GM12878 (cell line): ENCODE measurements around the gene ACTA2. TPM values are rescaled to one million over a fixed set of nuclear protein-coding genes. Genes with fewer than 3 reads are reported as not detected.

Experiments
- CHD1 ChIP-seq: IDR thresholded peaks from 2 replicates; pipeline ENCODE4 v1.6.1; 2012; ENCODE audit warnings: low read depth, low read length, improper control_type of control experiment
- E2F8 ChIP-seq: fragments of 450-650 bp; IDR thresholded peaks from 2 replicates; pipeline ENCODE4 v1.6.1; 2018; ENCODE audit warnings: mild to moderate bottlenecking, low read depth, moderate library complexity; ENCODE audit not compliant: partially characterized antibody
- HDGF ChIP-seq: fragments of 450-650 bp; IDR thresholded peaks from 2 replicates; pipeline ENCODE4 v1.6.1; 2016; ENCODE audit warnings: antibody characterized with exemption
- IKZF1 ChIP-seq: fragments of 450-650 bp; conservative IDR thresholded peaks from 2 replicates; pipeline ENCODE4 v1.6.1; 2017; ENCODE audit warnings: antibody characterized with exemption, mild to moderate bottlenecking
- MYB ChIP-seq: fragments of 150-350 bp; IDR thresholded peaks from 2 replicates; pipeline ENCODE4 v1.6.1; 2014; ENCODE audit warnings: mild to moderate bottlenecking, low read depth, low read length, borderline replicate concordance
- NRF1 ChIP-seq: conservative IDR thresholded peaks from 2 replicates; pipeline ENCODE4 v1.6.1; 2011; ENCODE audit warnings: mild to moderate bottlenecking, low read depth, low read length, improper control_type of control experiment
- SKIL ChIP-seq: fragments of 450-650 bp; IDR thresholded peaks from 2 replicates; pipeline ENCODE4 v1.6.1; 2017; ENCODE audit warnings: mild to moderate bottlenecking, low read depth, inconsistent platforms; ENCODE audit not compliant: poor library complexity, severe bottlenecking
- STAT3 ChIP-seq: IDR thresholded peaks from 2 replicates; pipeline ENCODE4 v1.6.1; 2011; ENCODE audit warnings: low read depth, low read length, improper control_type of control experiment
- TBL1XR1 ChIP-seq: IDR thresholded peaks from 2 replicates; pipeline ENCODE4 v1.6.1; 2012; ENCODE audit warnings: low read depth, low read length, improper control_type of control experiment
- ZNF622 ChIP-seq: fragments of 450-650 bp; IDR thresholded peaks from 2 replicates; pipeline ENCODE4 v1.6.1; 2017; ENCODE audit warnings: mild to moderate bottlenecking, inconsistent platforms
- ZNF687 ChIP-seq: fragments of 450-650 bp; IDR thresholded peaks from 2 replicates; pipeline ENCODE4 v1.6.1; 2017; ENCODE audit warnings: mild to moderate bottlenecking, moderate library complexity
- polyA plus RNA-seq, 11 experiments: library from polyadenylated mRNA; depleted of rRNA in 4 of 11; unstranded in 6 of 11; stranded (reverse) in 5 of 11; fragments of >200 nt; fragmentation: Nextera tagmentation in 4 of 11; fragmentation: Illumina TruSeq in 1 of 11; extraction: Ambion mirVana in 4 of 11; extraction: Trizol in 1 of 11; gene quantifications; 1 replicate in 1 of 11; 2 replicates in 10 of 11; pipeline versions ENCODE4 v1.2.1 to v1.2.3, GENCODE V29; 2011 to 2016; ENCODE audit warnings: inconsistent platforms in 2 of 11, missing spikeins in 2 of 11, low read depth in 1 of 11
- total RNA-seq, 4 experiments: library from RNA; depleted of rRNA in 3 of 4; stranded (reverse); fragments of >200 nt in 3 of 4; fragmentation: Illumina TruSeq in 1 of 4; extraction: Trizol in 1 of 4; gene quantifications; 2 replicates each; pipeline versions ENCODE4 v1.2.1 to v1.2.3, GENCODE V29; 2013 to 2021
- TF ChIP-seq, protein P1 (sequence below): IDR thresholded peaks from 2 replicates; pipeline ENCODE4 v1.6.1; 2011; ENCODE audit warnings: borderline replicate concordance, low read depth, mild to moderate bottlenecking, moderate library complexity, mixed read lengths, low read length; ENCODE audit not compliant: insufficient read depth; ENCODE audit errors: extremely low read length
- TF ChIP-seq, protein P2 (sequence below): fragments of 450-650 bp; IDR thresholded peaks from 2 replicates; pipeline ENCODE4 v1.6.1; 2017; ENCODE audit warnings: antibody characterized with exemption, mild to moderate bottlenecking, moderate library complexity
- TF ChIP-seq, protein P3 (sequence below): IDR thresholded peaks from 2 replicates; pipeline ENCODE4 v1.6.1; 2012; ENCODE audit warnings: low read length, inconsistent platforms

ACTA2 gene
- total and polyA plus RNA-seq, 10 of the 15 experiments (the other 5 are each of a cell fraction or from before 2014, with no cell fraction given): 7.4 to 78.2 (median 32.4) TPM

DNA sequence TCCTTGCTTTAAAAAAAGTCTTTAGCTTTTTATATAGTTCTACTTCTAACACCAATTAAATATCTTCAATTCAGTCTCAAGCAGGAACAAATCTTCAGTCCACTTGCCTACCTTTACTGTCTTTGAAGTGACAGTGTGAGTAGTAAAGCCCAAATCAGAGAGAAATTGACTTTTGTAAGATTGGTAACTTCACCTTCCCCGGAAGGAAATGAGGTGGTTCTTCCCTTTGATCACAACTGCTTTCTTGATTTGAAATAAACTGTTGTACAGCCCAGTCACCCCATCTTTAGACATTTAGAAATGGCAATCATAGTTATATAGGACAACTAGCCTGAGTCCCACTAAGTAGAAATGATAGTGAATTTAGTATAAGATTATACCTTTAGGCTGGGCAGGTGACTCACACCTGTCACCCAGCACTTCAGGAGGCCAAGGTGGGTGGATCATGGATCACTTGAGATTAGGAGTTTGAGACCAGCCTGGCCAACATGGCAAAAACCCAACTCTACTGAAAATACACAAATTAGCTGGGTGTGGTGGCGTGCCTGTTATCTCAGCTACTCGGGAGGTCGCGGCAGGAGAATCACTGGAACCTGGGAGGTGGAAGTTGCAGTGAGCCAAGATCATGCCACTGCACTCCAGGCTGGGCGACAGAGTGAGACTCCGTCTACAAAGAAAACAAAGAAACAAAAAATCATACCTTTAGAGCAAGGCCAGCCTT is 42.7 kb upstream of the ACTA2 start (continued):
- TF ChIP-seq ZNF622 (no peak), IKZF1 (peak; percentile 37; the same call in 1 of the 2 replicates), HDGF (no peak), CHD1 (no peak), ZNF687 (0 out of 2 replicates have a peak, but pooled peaks have one; percentile 42), SKIL (no peak), MYB (no peak), STAT3 (no peak), TBL1XR1 (no peak), NRF1 (no peak), E2F8 (no peak)
- TF ChIP-seq, protein P1, sequence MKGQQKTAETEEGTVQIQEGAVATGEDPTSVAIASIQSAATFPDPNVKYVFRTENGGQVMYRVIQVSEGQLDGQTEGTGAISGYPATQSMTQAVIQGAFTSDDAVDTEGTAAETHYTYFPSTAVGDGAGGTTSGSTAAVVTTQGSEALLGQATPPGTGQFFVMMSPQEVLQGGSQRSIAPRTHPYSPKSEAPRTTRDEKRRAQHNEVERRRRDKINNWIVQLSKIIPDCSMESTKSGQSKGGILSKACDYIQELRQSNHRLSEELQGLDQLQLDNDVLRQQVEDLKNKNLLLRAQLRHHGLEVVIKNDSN: no peak
- TF ChIP-seq, protein P2, sequence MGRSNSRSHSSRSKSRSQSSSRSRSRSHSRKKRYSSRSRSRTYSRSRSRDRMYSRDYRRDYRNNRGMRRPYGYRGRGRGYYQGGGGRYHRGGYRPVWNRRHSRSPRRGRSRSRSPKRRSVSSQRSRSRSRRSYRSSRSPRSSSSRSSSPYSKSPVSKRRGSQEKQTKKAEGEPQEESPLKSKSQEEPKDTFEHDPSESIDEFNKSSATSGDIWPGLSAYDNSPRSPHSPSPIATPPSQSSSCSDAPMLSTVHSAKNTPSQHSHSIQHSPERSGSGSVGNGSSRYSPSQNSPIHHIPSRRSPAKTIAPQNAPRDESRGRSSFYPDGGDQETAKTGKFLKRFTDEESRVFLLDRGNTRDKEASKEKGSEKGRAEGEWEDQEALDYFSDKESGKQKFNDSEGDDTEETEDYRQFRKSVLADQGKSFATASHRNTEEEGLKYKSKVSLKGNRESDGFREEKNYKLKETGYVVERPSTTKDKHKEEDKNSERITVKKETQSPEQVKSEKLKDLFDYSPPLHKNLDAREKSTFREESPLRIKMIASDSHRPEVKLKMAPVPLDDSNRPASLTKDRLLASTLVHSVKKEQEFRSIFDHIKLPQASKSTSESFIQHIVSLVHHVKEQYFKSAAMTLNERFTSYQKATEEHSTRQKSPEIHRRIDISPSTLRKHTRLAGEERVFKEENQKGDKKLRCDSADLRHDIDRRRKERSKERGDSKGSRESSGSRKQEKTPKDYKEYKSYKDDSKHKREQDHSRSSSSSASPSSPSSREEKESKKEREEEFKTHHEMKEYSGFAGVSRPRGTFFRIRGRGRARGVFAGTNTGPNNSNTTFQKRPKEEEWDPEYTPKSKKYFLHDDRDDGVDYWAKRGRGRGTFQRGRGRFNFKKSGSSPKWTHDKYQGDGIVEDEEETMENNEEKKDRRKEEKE: no peak
- TF ChIP-seq, protein P3, sequence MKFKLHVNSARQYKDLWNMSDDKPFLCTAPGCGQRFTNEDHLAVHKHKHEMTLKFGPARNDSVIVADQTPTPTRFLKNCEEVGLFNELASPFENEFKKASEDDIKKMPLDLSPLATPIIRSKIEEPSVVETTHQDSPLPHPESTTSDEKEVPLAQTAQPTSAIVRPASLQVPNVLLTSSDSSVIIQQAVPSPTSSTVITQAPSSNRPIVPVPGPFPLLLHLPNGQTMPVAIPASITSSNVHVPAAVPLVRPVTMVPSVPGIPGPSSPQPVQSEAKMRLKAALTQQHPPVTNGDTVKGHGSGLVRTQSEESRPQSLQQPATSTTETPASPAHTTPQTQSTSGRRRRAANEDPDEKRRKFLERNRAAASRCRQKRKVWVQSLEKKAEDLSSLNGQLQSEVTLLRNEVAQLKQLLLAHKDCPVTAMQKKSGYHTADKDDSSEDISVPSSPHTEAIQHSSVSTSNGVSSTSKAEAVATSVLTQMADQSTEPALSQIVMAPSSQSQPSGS: no peak
